Measurements from ENCODE around the gene PLA2G1B. TPM values are rescaled to one million over a fixed set of nuclear protein-coding genes. Genes with fewer than 3 reads are reported as not detected.

PLA2G1B gene
- total and polyA plus RNA-seq, 9 of the 15 experiments (the other 6 are each of a cell fraction or from before 2014, with no cell fraction given), result 1.4 TPM; not detected in 8

- TF ChIP-seq E2F6 (IDR thresholded peaks at IDR 0.05; ENCODE audit: borderline replicate concordance in 1 of 2, extremely low read depth in 1 of 2, insufficient read depth in 1 of 2, insufficient read length in 1 of 2, low read depth in 1 of 2, low read length in 1 of 2, poor library complexity in 1 of 2, severe bottlenecking in 1 of 2), result peak in 1 of 2 experiments; percentile 34
Observed at GRCh38 chr12:120335447-120335846, 7.9 kb upstream of the PLA2G1B start (continued).

GRCh38 chr12:120332523-120332922 is 4.9 kb upstream of the PLA2G1B start:
- no TSS peak for BruUV-seq (replicated peaks)
- Histone ChIP-seq H3K79me2 (ENCODE audit: control insufficient read depth, insufficient read depth, low read length) (no peaks in the 10 kb centered on the region), H3K9me1 (ENCODE audit: control insufficient read depth, insufficient read depth, low read length) (no peaks in the 10 kb centered on the region), H3K36me3 (ENCODE audit: control insufficient read depth, insufficient read depth, low read length) (no peaks in the 10 kb centered on the region), H3K27ac (ENCODE audit: extremely low read depth, low read depth, low read length) (no peak overlapping the region), H3K9me3 (replicated peaks; ENCODE audit: control insufficient read depth, insufficient read depth, low read depth, low read length) (peaks cover 4% of the 10 kb centered on the region; the same call in 1 of the 2 replicates), H3K4me3 (no peak overlapping the region), H4K20me1 (replicated peaks; ENCODE audit: control insufficient read depth, insufficient read depth, low read length) (peaks cover 3% of the 10 kb centered on the region; the same call in 1 of the 2 replicates), H3K4me2 (ENCODE audit: insufficient read depth, low read length) (no peak overlapping the region), H3K27me3 (ENCODE audit: control insufficient read depth in 2 of 2, insufficient read depth in 2 of 2, low read length in 2 of 2) (peaks cover 19 to 21% of the 10 kb centered on the region in 2 experiments; a peak in 3 of 5 replicates), H3K4me1 (replicated peaks in 1 of 2; ENCODE audit: control insufficient read depth in 2 of 2, insufficient read depth in 2 of 2, low read length in 2 of 2) (no peaks in the 10 kb centered on the region; a peak in 1 of 5 replicates), H2AFZ (ENCODE audit: low read depth, low read length) (no peak overlapping the region), H3K9ac (ENCODE audit: insufficient read depth in 1 of 2, low read depth in 2 of 2, low read length in 2 of 2) (no peak overlapping the region)
- ATAC-seq (no peak), DNase-seq (ENCODE audit: extremely low read depth in 1 of 4, low spot score in 3 of 4) (no peak), FAIRE-seq (no peak)
- TF ChIP-seq RNF2 (IDR thresholded peaks at IDR 0.05) (no peak), EP400 (IDR thresholded peaks at IDR 0.05) (no peak), SMARCA4 (IDR thresholded peaks at IDR 0.05) (no peak), CEBPB (tag; IDR thresholded peaks at IDR 0.05) (no peak), TFAP4 (CRISPR knock-in tag; IDR thresholded peaks at IDR 0.05; ENCODE audit: borderline replicate concordance) (no peak), SP1 (CRISPR knock-in tag; IDR thresholded peaks at IDR 0.05) (no peak), ZNF133 (CRISPR knock-in tag; IDR thresholded peaks at IDR 0.05) (no peak), ZNF134 (CRISPR knock-in tag; conservative IDR thresholded peaks at IDR 0.05) (no peak)
- ChIA-PET POLR2A (interaction anchor here (0.7 kb wide), 1 partner anchor 277 kb away, joined by 3 read pairs; no protein-coding TSS in a partner anchor), CTCF (ENCODE audit: low intra/inter-chr PET ratio) (no interaction called here)
- intact Hi-C loops (cut with micrococcal nuclease), result no loop called here
- WGBS (ENCODE audit: insufficient coverage, low coverage, missing lambda C conversion rate), result 6% methylated on average over 5 of the region's 7 CpGs
- in situ Hi-C loops (cut with MboI), result loop anchor here (25.0 kb wide), 1 partner anchor 330 kb away; no protein-coding TSS in a partner anchor

Data from K562 (cell line).